HL-60 (cell line): ENCODE data around the gene SIPA1L3.
A peak's percentile ranks its signal among the peaks of the same experiment; 100 is the strongest.

Experiments used
- DNase-seq, 2 experiments: peaks; one replicate each; pipeline ENCODE4 v3.0.0-alpha.2; 2010 to 2020; ENCODE audit warnings: low read depth in 1 of 2, low spot score in 1 of 2
- H3K27ac ChIP-seq: fragments of 250-450 bp; sonication (Bioruptor Pico); replicated peaks from 2 replicates; pipeline ENCODE4 v1.5.1; 2020; ENCODE audit warnings: mild to moderate bottlenecking, moderate library complexity
- H3K27me3 ChIP-seq: fragments of 250-450 bp; sonication (Bioruptor Pico); 2 replicates; pipeline ENCODE4 v1.5.1; 2021; ENCODE audit warnings: mild to moderate bottlenecking, moderate library complexity; ENCODE audit not compliant: insufficient read depth, poor library complexity, severe bottlenecking
- H3K4me3 ChIP-seq: replicated peaks from 2 replicates; pipeline ENCODE4 v1.5.1; 2011; ENCODE audit warnings: mild to moderate bottlenecking, control low read depth, low read length; ENCODE audit not compliant: insufficient read depth
- GABPA ChIP-seq: IDR thresholded peaks from 2 replicates; pipeline ENCODE4 v1.6.1; 2012; ENCODE audit warnings: low read depth
- POLR2AphosphoS5 ChIP-seq: IDR thresholded peaks from 2 replicates; pipeline ENCODE4 v1.6.1; 2012; ENCODE audit warnings: low read depth
- SPI1 ChIP-seq: IDR thresholded peaks from 2 replicates; pipeline ENCODE4 v1.6.1; 2012; ENCODE audit warnings: low read depth, mild to moderate bottlenecking, borderline replicate concordance
- TF ChIP-seq, protein P1 (sequence below): IDR thresholded peaks from one replicate; pipeline ENCODE4 v1.5.1; 2011; ENCODE audit warnings: low read length, control low read depth, inconsistent platforms; ENCODE audit not compliant: insufficient read depth
- TF ChIP-seq, protein P2 (sequence below): IDR thresholded peaks from 2 replicates; pipeline ENCODE4 v1.6.1; 2012; ENCODE audit warnings: low read depth; ENCODE audit not compliant: insufficient replicate concordance

SIPA1L3 gene

DNA sequence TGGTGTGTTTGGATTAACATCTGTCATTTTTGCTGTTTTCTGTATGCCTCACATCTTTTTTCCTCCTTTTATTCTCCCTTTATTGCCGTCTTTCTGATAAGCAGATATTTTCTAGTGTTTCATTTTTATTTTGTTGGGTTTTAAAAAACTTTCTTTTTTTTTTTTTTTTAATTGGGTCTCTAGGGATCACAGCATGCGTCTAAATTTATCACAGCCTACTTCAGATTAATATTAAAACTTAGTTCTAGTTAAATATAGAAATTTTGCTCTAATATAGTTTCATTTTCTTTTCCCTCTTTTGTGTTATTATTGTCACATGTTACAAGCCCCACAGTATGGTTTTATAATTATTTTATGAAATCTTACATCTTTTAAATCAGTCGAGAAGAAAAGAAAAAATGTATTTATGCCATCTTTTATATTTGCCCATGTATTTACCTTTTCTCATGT is 52.7 kb downstream of the SIPA1L3 start:
- H3K4me3 ChIP-seq, result no peak overlapping the region
- H3K27me3 ChIP-seq, result no peaks in the 10 kb centered on the region
- no peak overlapping the region for H3K27ac ChIP-seq
- TF ChIP-seq, protein P1, sequence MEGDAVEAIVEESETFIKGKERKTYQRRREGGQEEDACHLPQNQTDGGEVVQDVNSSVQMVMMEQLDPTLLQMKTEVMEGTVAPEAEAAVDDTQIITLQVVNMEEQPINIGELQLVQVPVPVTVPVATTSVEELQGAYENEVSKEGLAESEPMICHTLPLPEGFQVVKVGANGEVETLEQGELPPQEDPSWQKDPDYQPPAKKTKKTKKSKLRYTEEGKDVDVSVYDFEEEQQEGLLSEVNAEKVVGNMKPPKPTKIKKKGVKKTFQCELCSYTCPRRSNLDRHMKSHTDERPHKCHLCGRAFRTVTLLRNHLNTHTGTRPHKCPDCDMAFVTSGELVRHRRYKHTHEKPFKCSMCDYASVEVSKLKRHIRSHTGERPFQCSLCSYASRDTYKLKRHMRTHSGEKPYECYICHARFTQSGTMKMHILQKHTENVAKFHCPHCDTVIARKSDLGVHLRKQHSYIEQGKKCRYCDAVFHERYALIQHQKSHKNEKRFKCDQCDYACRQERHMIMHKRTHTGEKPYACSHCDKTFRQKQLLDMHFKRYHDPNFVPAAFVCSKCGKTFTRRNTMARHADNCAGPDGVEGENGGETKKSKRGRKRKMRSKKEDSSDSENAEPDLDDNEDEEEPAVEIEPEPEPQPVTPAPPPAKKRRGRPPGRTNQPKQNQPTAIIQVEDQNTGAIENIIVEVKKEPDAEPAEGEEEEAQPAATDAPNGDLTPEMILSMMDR, result no peak
- no peak for TF ChIP-seq GABPA
- TF ChIP-seq, protein P2, sequence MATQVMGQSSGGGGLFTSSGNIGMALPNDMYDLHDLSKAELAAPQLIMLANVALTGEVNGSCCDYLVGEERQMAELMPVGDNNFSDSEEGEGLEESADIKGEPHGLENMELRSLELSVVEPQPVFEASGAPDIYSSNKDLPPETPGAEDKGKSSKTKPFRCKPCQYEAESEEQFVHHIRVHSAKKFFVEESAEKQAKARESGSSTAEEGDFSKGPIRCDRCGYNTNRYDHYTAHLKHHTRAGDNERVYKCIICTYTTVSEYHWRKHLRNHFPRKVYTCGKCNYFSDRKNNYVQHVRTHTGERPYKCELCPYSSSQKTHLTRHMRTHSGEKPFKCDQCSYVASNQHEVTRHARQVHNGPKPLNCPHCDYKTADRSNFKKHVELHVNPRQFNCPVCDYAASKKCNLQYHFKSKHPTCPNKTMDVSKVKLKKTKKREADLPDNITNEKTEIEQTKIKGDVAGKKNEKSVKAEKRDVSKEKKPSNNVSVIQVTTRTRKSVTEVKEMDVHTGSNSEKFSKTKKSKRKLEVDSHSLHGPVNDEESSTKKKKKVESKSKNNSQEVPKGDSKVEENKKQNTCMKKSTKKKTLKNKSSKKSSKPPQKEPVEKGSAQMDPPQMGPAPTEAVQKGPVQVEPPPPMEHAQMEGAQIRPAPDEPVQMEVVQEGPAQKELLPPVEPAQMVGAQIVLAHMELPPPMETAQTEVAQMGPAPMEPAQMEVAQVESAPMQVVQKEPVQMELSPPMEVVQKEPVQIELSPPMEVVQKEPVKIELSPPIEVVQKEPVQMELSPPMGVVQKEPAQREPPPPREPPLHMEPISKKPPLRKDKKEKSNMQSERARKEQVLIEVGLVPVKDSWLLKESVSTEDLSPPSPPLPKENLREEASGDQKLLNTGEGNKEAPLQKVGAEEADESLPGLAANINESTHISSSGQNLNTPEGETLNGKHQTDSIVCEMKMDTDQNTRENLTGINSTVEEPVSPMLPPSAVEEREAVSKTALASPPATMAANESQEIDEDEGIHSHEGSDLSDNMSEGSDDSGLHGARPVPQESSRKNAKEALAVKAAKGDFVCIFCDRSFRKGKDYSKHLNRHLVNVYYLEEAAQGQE, result no peak
- TF ChIP-seq SPI1, result no peak
- TF ChIP-seq POLR2AphosphoS5, result no peak
- DNase-seq, result no peak

DNA sequence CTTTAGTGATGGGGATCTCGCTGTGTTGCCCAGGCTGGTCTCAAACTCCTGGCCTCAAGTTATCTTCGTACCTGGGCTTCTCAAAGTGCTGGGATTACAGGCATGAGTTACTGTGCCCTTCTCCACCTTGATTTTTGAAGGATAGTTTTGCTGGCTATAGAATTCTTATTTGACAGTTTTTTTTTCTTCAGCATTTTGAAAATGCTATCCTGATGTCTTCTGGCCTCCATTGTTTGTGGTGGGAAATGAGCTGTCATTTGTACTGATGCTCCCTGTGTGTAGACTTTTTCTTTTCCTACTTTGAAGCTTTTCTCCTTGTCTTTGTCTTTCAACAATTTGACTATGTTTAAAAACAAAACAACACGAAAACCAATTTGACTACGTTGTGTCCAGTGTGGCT is 54.2 kb downstream of the SIPA1L3 start:
- H3K4me3 ChIP-seq, result no peak overlapping the region
- no peak for DNase-seq
- no peaks in the 10 kb centered on the region for H3K27me3 ChIP-seq
- TF ChIP-seq POLR2AphosphoS5 (no peak), GABPA (no peak), SPI1 (no peak)
- TF ChIP-seq, protein P2, result no peak
- TF ChIP-seq, protein P1, result no peak
- no peak overlapping the region for H3K27ac ChIP-seq

DNA sequence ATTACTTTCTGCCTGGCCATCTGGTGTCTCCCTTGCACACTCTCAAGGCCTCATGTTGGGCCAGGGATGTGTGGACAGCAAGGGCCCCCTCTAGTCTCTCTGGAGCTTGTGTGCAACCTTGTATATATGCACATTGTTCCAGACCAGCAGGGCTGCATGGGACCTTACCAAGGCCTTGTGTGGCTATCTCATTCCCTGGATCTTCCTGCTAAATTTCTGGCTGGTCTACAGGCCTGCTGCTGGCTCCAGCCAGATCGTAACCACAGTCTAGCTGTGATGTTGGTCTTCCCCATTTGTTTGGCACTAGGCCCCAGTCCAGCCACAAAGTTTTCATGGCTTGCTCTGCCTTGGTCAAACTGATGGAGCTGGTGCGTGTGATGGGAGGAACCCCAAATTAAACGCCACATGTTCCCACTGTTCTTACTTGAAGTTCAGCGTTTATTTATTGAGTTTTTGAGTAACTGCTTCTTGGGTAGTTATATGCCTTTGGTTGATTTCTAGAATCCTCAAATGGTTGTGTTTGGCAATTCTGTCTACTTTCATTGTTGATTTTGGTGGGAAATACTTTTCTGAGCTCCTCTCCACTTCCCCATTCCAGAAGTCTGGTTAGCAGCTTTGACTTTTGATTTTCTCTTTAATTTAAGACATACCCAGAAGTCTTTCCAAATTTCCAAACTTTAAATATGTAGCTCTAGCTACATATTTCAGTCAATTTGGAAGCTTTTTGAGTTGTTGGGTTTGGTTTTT is 56.4 kb downstream of the SIPA1L3 start:
- TF ChIP-seq POLR2AphosphoS5 (no peak), SPI1 (peak; percentile 85)
- no peaks in the 10 kb centered on the region for H3K27me3 ChIP-seq
- DNase-seq, result peak in 1 of 2 experiments; percentile 39
- no peak overlapping the region; the same call in 1 of the 2 replicates for H3K27ac ChIP-seq
- H3K4me3 ChIP-seq, result no peak overlapping the region

DNA sequence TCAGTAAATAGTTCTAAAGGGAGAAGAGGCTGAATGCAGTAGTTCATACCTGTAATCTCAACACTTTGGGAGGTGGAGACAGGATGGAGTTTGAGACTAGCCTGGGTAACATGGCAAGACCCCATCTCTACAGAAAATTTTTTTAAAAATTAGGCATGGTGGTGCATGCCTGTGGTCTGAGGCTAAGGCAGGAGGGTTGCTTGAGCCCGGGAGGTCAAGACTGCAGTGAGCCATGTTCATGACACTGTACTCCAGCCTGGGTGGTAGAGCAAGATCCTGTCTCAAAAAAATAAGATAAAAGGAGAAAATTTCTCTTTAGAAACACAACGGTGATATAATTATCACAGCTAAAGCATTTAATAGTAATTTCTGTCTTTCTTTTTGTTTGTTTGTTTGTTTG is 57.1 kb downstream of the SIPA1L3 start:
- Histone ChIP-seq H3K27ac (no peak overlapping the region), H3K27me3 (no peaks in the 10 kb centered on the region), H3K4me3 (no peak overlapping the region)
- no peak for DNase-seq
- TF ChIP-seq GABPA, result no peak
- TF ChIP-seq, protein P1, result no peak
- TF ChIP-seq POLR2AphosphoS5, result no peak
- TF ChIP-seq SPI1, result no peak
- TF ChIP-seq, protein P2, result no peak
